ENCODE measurements around the gene TADA2A. TPM values are rescaled to one million over a fixed set of nuclear protein-coding genes. Genes with fewer than 3 reads are reported as not detected.

TADA2A gene
- total RNA-seq, 1 donor from 2014 or later = 21.4 TPM

- H3K4me1 ChIP-seq = no peaks in the 10 kb centered on the region
- ATAC-seq (peak; percentile 65), DNase-seq (no peak)
- TF ChIP-seq CTCF (IDR thresholded peaks at IDR 0.05) = no peak
- H3K9me3 ChIP-seq = no peaks in the 10 kb centered on the region
- intact Hi-C loops (cut with DNase I) = no loop called here
- H3K4me3 ChIP-seq = no peak overlapping the region
- no peaks in the 10 kb centered on the region for H3K27me3 ChIP-seq
- peaks cover 75% of the 10 kb centered on the region for H3K36me3 ChIP-seq
- no peak overlapping the region for H3K27ac ChIP-seq
Measured at GRCh38 chr17:37475731-37476420, 69.2 kb downstream of the TADA2A start.

- Histone ChIP-seq H3K27me3 (no peaks in the 10 kb centered on the region), H3K27ac (no peak overlapping the region), H3K9me3 (no peaks in the 10 kb centered on the region), H3K4me3 (no peak overlapping the region), H3K4me1 (no peaks in the 10 kb centered on the region), H3K36me3 (peaks cover 68% of the 10 kb centered on the region)
- DNase-seq = no peak
- ATAC-seq = peak; percentile 81
- intact Hi-C loops (cut with DNase I) = no loop called here
- no peak for TF ChIP-seq CTCF (IDR thresholded peaks at IDR 0.05)
Measured at GRCh38 chr17:37476431-37477120, 69.9 kb downstream of the TADA2A start.

- intact Hi-C loops (cut with DNase I) = no loop called here
- DNase-seq (no peak), ATAC-seq (no peak)
- no peak for TF ChIP-seq CTCF (IDR thresholded peaks at IDR 0.05)
- no peaks in the 10 kb centered on the region for H3K4me1 ChIP-seq
- H3K27ac ChIP-seq = no peak overlapping the region
- H3K36me3 ChIP-seq = peaks cover 52% of the 10 kb centered on the region
- no peaks in the 10 kb centered on the region for H3K27me3 ChIP-seq
- no peak overlapping the region for H3K4me3 ChIP-seq
- no peaks in the 10 kb centered on the region for H3K9me3 ChIP-seq
Measured at GRCh38 chr17:37478187-37478586, 71.5 kb downstream of the TADA2A start.

- no peak for ATAC-seq
- peaks cover 44% of the 10 kb centered on the region for H3K36me3 ChIP-seq
Measured at GRCh38 chr17:37479025-37479424, 72.3 kb downstream of the TADA2A start.

GRCh38 chr17:37480427-37480826, 73.7 kb downstream of the TADA2A start:
- intact Hi-C loops (cut with DNase I) = no loop called here
- peaks cover 36% of the 10 kb centered on the region for H3K36me3 ChIP-seq
- no peak for ATAC-seq

More at GRCh38 chr17:37479025-37479424, 72.3 kb downstream of the TADA2A start:
- Histone ChIP-seq H3K4me1 (peaks cover 5% of the 10 kb centered on the region), H3K27ac (no peak overlapping the region), H3K9me3 (no peaks in the 10 kb centered on the region), H3K27me3 (no peaks in the 10 kb centered on the region), H3K4me3 (no peak overlapping the region)
- DNase-seq = no peak
- TF ChIP-seq CTCF (IDR thresholded peaks at IDR 0.05) = no peak
- intact Hi-C loops (cut with DNase I) = no loop called here

More at GRCh38 chr17:37480427-37480826, 73.7 kb downstream of the TADA2A start:
- no peak overlapping the region for H3K4me3 ChIP-seq
- H3K9me3 ChIP-seq = no peaks in the 10 kb centered on the region
- H3K27me3 ChIP-seq = no peaks in the 10 kb centered on the region
- no peak for TF ChIP-seq CTCF (IDR thresholded peaks at IDR 0.05)
- no peak overlapping the region for H3K27ac ChIP-seq
- no peak for DNase-seq
- peaks cover 5% of the 10 kb centered on the region for H3K4me1 ChIP-seq

Data from upper lobe of right lung (tissue), 1 donor.